Measurements from ENCODE around the gene METTL2B.
A peak's percentile ranks its signal among the peaks of the same experiment; 100 is the strongest.
"Not testable (repeated sequence)": the region's sequence is repeated elsewhere in the genome, so short reads cannot be mapped to it uniquely, and the experiment has no call there.

METTL2B gene

DNA sequence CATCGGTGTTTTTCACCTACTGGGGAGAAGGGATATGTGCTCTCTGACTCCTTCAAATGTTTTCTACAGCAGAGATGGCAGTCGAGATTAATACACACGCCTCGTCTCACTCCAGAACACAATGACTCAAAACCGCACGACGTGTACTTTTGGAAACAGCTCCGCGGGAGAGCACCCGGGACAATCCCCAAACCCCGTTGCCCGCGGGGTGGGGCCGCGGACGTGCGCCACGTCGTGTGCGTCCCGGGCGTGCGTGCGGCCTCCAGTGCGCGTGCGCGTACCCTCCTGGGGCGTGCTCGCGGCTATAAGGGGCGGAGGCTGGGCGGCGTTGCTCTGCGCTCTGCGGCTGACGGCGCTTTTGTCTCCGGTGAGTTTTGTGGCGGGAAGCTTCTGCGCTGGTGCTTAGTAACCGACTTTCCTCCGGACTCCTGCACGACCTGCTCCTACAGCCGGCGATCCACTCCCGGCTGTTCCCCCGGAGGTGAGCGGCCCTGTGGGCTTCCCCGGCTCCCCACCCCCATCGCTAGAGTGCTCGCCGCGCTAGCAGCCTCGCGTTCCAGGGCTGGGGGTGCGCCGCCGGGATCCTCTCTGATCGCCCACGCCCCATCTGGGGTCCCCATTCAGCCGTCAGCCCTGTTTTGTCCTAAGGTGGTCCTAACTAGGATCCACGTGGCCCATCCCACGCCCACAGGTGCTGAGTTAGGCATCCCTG, 20.8 kb upstream of the METTL2B start, which contains the start of gene HILPDA:
Gene HILPDA, plus strand, starts transcription at position 336 of the 712 bp plus-strand sequence. CDS start 1,391 bp downstream, outside the sequence.
- DNase-seq, result peak; percentile 91 to 94

DNA sequence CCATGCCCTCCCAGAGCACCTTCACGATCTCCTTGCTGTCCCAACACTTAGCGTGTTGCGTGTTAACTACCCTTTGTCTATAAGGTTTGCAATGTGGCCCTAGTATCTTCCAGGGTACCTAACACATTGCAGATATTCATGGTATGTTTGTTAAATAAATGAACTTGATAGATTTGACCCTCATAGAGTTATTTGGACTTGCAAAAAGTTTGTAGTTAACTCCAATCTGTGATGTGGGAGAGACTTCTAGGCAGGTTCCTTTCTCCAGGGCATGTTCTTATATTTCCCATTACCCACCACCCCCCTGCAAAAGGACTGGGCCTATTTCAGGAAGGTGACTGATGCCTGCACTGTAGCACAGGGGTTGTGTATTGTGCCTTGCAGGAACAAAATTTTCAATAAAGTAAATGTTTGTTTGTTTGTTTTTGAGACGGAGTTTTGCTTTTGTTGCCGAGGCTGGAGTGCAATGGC, 20.3 kb upstream of the METTL2B start:
- DNase-seq, result no peak

DNA sequence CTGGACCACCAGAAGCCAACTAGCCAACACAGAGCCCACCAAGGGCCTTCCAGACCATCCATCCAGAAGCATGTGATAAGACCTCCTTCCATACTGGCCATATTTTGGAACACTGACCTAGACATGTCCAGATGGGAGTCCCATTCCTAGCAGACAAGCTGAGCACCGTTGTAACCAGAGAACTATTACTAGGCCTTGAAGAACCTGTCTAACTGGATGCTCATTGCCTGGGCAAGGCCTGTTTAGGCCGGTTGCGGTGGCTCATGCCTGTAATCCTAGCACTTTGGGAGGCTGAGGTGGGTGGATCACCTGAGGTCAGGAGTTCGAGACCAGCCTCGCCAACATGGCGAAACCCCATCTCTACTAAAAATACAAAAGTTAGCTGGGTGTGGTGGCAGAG, 19.2 kb upstream of the METTL2B start:
- DNase-seq, result not testable (repeated sequence)

DNA sequence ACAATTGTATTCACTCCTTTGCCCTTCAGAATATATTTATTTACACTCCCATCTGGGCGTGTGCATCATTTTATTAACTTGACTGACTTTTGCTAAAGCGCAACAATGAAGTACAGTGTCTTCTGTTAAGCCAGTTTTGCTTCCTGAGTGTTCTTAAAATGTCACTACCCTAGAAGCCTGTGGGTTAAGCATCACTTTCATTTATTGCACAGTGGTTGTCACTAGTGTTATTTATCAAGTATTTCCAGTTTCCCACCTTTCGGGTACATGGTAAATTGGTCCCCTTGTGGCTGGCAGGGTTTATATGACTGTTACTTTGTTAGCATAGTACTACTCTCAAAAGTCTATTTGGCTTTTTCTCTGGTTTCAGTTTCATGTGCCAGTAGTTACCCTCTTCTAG, 17.6 kb upstream of the METTL2B start:
- DNase-seq, result no peak

DNA sequence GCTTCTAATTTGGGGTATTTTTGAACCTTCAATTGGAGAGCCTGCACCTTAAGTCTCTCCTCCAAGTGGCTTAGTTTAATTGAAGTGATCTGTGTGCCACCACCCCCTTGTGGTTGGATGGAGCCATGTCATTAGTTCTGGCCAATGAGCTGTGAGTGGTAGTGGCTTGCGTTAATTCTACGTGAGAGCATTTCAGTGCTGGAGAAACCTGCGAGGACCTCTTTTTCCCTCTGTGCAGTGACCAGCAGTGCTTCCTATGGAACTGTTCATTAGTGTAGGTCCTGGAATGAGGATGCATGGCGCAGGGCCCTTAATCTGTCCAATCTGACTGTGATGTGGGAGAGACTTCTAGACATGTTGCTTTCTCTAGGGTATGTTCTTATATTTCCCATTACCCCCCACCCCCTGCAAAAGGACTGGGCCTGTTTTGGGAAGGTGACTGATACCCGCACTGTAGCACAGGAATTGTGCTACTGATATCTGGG, 17.1 kb upstream of the METTL2B start:
- DNase-seq, result peak; percentile 66 to 72

DNA sequence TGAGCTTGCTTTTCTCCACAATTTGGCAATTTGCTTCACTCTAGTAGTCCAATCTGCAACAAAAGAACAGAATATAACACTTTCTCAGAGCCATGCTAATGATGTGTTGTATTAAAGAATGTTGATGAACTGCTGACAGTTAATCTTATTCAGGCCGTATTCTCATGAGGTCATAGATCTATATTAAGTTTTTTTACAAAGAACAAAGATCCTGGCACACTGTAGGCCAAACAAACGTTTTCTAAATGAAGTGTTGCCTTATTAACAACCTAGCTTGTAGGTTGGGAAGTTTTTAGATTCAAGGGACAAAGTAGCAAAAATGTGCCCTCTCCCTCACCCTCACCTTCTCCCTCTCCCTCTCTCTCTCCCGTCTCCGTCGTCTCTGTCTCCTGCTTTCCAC, 14.1 kb upstream of the METTL2B start:
- DNase-seq, result no peak

DNA sequence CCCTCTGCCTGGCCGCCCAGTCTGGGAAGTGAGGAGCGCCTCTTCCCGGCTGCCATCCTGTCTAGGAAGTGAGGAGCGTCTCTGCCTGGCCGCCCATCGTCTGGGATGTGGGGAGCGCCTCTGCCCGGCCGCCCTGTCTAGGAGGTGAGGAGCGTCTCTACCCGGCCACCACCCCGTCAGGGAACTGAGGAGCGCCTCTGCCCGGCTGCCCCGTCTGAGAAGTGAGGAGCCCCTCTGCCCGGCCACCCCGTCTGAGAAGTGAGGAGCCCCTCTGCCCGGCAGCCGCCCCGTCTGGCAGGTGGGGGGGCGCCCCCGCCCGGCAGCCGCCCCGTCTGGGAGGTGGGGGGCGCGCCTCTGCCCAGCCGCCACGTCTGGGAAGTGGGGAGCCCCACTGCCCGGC, 13.2 kb upstream of the METTL2B start:
- not testable (repeated sequence) for DNase-seq

DNA sequence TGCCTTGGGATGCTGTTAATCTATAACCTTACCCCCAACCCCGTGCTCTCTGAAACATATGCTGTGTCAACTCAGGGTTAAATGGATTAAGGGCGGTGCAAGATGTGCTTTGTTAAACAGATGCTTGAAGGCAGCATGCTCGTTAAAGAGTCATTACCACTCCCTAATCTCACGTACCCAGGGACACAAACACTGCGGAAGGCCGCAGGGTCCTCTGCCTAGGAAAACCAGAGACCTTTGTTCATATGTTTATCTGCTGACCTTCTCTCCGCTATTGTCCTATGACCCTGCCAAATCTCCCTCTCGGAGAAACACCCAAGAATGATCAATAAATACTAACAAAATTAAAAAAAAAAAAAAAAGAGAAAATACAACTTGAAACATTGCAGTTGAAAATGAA, 12.6 kb upstream of the METTL2B start:
- DNase-seq, result not testable (repeated sequence)

DNA sequence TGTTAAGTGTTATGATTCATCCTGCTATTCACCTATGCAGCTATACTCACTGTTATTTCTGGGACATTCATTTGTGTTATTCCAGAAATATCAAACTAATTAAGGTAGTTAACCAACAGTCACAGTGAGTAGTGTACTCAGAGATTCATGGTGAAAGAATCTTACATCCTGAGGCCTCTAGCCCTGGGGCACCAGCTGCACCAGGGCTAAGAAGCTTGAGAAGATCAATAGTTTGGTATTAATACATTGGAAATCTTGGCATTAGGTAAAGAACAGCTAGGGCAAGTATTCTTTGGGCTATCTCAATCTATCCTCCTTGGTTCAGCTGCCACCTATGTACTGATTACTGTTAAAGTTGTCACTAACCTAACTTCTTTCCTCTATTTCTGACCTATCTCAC, 9.7 kb upstream of the METTL2B start:
- DNase-seq, result not testable (repeated sequence)

DNA sequence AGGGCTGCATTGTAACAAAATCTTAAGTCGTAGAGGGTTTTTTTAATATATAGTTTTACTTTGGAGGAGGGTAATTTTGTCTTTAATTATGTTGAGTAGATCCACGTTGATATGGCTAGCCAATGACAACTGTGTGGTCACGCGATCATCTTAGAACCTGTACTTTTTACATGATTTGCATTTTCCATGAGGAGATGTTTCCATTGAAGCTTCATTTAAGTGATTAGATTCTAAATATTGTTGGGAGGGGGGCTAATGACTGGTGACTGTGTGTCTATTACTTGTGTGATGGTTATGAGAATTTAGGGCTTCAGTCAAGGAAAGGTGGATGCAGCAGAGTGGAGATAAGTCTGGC, 765 bp downstream of the METTL2B start:
- not testable (repeated sequence) for DNase-seq

DNA sequence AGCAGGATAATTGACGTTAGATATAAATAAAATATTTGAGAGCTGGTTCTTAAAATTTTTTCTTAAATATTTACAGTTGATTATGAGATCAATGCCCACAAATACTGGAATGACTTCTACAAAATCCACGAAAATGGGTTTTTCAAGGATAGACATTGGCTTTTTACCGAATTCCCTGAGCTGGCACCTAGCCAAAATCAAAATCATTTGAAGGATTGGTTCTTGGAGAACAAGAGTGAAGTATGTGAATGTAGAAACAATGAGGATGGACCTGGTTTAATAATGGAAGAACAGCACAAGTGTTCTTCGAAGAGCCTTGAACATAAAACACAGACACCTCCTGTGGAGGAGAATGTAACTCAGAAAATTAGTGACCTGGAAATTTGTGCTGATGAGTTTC, 2.5 kb downstream of the METTL2B start:
- not testable (repeated sequence) for DNase-seq

DNA sequence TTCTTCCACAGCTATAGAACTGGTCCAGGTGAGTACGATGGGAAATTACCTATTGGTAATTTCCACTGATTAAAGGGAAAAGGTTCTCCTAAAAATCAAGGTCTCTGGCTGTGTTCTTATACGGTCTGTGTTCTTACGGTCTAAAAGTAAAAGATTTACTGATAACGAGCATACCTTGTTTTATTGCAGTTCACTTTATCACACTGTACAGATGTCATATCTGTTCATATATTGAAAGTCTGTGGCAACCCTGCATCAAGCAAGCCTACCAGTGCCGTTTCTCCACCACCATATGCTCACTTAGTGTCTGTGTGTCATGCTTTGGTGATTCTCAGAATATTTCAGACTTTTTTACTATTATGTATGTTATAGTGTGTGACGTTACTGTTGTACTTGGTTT, 11.6 kb downstream of the METTL2B start:
- not testable (repeated sequence) for DNase-seq

DNA sequence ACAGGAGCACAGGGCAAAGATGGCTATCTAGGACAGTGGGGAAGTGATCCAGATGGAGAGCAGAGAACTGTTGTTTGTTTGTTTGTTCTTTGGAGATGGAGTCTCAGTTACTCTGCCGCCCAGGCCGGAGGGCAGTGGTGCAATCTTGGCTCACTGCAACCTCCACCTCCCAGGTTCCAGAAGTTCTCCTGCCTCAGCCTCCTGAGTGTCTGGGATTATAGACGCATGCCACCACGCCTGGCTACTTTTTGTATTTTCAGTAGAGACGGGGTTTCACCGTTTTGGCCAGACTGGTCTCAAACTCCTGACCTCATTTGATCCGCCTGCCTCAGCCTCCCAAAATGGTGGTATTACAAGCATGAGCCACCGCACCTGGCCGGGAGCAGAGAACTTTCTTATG, 20.9 kb downstream of the METTL2B start:
- no peak for DNase-seq

DNA sequence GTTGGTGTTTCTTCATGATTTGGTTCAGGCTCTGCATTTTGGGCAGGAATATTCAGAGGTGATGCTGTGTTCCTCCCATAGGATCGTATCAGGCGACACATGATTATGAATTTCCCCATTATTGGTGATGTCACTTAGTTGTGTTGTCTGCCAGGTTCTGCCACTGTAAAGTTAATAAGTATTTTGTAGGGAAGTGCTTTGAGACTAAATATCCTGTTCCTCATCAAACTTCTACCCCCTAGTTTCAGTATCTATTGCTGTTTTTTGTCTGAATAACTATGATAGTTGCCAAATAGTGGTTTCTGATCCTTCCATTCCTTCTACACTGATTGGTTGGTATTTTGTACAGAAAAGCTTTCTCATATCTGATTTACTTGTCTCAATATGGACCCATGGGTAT, 28.9 kb downstream of the METTL2B start:
- DNase-seq, result not testable (repeated sequence)

DNA sequence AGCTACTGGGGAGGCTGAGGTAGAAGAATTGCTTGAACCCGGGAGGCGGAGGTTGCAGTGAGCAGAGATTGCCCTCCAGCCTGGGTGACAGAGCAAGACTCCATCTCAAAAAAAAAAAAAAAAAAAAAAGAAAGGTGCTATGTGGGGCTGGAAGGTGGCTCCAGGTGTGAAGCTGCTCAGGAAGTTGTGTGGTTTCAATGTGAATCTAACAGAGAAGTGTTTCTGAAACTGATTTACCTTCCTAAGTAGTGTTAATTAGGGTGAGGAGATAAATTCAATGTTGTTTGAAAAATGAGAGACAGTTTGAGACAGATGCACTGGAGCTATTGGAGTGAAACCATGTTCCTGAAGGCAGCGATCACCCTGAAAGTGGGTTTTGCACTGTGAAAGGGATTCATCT, 30.3 kb downstream of the METTL2B start:
- DNase-seq, result not testable (repeated sequence)

DNA sequence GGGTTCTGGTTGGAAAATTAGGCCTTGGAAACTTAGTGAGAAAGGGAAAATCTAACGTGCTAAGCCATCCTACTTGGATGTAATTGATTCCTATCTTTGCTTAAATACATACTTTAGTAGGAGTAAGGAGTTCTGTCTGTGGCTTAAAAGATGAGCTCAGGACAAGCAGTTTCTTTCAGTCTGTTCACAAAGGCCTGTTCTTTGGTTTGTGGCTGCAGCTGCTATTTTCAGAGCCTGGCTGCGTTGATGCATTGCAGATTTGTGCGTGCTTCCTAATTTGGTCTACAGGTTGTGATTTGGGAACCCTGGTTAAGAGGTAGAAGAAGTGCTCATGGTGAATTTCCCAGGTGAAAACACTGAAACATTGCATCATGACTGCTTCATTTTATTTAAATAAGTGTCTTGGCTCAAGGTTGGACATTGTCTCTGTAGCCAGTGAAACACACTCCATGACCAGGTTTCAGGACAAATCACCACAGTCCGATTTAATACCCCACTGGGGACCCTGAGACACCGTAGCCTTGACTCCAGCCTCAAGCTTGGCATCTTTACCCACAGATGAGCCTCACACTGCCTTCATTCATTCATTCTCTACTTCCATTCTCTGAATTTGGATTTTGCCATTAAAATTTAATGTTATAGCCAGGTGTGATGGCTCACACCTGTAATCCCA, 30.9 kb downstream of the METTL2B start:
- not testable (repeated sequence) for DNase-seq

DNA sequence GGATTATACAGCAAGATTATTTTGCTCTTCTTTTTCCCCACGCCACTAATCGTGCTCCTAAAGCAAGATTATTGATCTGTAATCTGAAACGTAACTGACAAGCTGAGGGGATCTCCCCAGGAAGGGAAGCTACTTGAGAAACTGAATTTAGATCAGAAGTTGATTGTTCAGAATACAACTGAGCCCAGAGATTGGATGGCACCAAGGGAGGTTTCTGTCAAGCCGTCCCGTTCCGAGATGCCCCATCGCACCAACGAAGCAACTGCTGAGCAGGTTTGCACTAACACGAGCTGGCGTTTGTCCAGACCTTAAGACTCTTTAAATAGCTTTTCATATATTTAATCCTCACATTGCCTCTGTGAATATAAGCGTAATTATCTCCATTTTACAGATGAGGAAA, 35.1 kb downstream of the METTL2B start:
- not testable (repeated sequence) for DNase-seq

DNA sequence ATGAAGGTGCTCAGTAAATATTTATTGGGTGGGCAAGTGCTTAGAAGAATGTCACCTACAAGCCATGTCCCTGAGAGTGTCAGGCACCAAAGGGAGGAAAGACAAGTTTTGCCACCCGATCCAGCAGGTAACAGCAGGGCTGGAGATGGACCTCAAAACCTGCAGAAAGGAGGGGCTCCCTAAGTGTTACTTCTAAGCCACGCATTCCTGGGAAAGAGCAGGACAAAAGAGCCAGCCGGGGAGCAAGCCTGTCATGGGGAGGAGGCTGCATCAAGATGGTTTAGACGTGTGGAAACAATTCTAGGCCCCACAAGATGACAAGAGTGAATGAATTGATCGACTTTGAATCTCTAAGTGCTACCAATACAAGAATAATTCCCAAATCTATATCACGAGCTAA, 38.7 kb downstream of the METTL2B start:
- not testable (repeated sequence) for DNase-seq

DNA sequence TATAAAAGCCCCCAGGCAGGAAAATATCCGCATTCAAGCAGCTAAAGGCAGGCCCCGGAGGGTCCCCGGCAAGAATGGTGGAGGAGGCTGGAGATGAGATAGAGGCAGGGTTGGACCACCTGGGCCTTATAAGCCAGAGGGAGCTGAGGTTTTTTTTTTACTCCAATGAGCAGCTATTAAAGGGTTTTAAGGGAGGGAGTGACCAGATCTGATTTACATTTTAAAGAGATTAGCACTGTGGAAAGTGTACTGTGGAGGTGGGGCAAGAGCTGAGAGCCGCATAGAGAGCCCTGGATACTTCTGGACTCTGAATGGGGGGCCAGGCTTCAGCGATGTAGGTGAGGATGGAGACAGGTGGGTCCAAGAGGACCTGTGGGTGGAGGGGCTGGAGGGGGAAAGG, 40.5 kb downstream of the METTL2B start:
- not testable (repeated sequence) for DNase-seq

DNA sequence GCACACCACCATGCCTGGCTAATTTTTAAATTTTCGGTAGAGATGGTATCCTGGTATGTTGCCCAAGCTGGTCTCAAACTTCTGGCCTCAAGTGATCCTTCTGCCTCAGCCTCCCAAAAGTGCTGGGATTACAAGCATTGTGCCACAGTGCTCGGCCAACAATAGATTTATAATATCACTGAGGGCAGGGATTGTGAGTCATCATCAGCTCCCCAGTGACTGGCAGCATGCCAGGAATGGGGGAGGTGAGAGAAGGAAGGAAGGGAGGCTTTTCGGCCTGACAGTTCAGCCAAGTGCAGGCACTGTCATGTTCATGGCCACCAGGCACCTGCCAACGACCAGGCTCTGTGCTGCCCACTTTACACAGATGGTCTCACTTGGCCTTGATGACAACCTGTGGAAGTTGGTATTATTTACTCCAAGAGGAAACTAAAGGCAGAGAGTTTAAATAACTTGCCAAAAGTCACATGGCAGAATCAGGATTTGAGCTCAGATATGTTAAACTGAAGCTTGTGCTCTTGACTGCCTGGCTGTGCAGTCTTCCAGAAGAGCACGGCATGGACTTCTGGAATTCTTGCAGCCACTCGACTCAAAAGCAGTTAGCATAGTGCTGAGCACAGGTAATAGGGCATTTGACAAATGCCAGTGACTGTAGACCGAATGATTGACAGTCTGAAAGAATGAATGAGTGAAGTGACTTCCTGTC, 46.8 kb downstream of the METTL2B start:
- DNase-seq, result peak; percentile 82 to 86

DNA sequence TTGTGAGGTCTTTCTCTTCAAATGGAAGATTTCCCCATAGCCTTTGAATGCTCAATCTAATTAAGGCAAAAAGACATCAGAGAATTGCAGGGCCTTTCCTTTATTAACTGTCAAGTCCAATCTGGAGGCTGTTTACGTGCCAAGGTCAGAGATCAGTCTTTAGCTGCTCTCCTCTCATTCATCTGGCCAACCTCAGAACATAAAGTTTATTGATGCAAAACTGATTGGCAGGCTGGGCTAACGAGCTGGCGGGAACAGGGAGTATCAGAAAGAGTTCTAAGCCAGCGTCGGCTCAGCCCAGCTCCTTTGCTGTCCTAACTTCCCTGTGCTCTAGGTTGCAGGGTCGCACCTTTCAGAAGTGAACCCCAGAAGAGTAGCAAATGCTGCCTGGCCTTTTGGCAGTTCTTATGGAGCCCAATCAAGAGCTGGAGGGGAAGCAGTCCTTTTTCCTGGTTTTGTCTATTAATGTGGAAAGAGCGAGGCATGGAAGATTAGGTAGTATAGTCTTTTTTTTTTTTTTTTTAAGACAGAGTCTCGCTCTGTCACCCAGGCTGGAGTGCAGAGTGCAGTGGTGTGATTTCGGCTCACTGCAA, 47.5 kb downstream of the METTL2B start:
- DNase-seq, result not testable (repeated sequence)

DNA sequence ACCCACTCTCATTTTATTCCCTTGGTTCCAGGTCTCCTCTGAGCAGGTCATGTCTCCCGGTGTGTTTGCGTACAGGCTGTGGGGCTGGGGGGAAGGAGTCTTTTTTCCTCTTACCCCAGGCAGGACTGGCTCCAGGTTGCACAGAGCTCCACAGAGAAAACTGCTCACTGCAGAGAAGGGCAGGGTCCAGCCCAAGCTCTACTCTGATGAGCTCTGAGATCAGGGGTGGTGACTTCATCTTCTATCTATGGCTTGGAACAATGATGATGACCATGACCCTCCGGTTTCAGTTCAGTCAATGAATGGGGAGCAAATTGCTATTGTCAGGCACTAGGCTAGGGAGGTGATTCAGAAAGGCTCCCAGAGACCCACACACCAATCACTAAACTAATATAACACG, 49.0 kb downstream of the METTL2B start:
- not testable (repeated sequence) for DNase-seq

DNA sequence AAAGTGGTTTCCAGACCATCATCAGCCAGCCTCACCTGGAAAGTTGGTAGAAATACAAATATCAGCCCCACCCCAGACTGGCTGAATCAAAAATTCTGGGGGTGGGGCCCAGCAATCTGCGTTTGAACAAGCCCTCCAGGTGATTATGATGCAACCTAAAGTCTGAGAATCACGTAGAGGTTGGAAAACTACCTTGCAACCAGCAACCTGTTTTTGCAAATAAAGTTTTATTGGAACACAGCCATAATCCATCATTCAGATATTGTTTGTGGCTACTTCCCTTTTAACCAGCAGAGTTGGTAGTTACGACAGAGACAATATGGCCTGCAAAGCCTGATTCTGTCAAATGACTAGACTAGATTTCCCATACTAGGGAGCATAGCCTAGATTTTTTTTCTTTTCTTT, 49.5 kb downstream of the METTL2B start:
- DNase-seq, result not testable (repeated sequence)
